HG03565 (cell line): Measurements from ENCODE around the gene RNF38.
"Not testable (repeated sequence)": the region's sequence is repeated elsewhere in the genome, so short reads cannot be mapped to it uniquely, and the experiment has no call there.

ENCODE experiments used
- ATAC-seq: cut with Tn5 transposase; IDR thresholded peaks from one replicate; pipeline ENCODE4 v1.9.1; 2021; ENCODE audit warnings: mild to moderate bottlenecking, moderate library complexity; ENCODE audit not compliant: unreplicated experiment

The RNF38 gene

GRCh38 chr9:36409076-36409475 is 9.0 kb upstream of the RNF38 start:
- ATAC-seq: not testable (repeated sequence)

DNA sequence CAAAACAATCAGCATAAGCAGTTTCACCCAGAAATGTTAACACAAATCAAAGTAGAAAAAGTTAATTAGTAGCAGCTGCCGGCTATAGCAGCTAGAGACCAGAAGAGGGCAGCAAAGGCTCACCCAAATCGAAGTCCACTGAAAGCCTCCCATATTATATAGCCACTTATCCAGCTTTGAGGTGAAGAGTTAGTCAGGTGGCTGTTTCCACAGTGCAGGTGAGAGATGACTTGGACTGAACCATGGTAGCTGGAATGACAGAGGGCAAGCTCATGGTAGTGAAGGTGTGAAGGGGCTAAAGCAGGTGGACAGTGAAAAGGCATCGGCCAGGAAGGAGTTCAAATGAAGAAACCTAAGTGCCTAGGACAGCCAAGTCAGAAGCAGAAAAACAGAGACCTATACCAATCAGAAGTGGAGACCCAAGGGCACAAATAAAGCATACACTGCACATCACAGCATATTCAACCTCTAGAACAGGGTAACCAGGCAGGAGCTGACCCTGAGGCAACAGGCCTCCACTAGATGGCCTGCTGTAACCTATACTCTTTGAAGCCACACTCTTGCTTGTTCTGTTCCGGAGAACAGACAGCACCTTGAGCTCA is 7.2 kb upstream of the RNF38 start:
- no peak for ATAC-seq

GRCh38 chr9:36402536-36402935 is 2.5 kb upstream of the RNF38 start:
- no peak for ATAC-seq

DNA sequence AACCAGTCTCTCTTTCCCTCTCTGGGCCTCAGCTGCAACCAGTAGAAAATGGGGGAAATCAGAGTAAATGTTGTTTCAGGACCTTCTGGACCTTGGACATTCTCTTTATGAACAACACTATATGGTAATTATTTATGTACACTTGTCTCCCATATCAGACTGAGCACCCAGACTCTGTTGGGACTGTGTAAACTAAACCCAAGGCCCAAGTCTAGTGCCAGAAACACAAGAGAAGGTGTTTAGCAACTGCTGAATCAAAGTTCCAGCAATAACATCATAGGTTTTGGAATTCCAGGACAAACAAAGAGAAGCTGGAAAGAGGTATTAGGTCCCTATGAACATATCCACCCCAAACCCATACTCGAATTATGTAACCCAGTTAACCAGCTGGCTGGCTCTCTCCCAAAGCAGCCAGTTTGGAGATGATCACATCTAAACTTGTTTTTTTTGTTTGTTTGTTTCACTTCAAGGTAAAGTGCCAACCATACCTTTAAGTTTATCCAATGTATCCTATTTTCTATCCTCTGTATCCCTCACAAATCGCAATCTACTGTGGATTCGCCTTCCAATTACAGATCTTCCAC is 1.9 kb upstream of the RNF38 start:
- no peak for ATAC-seq

DNA sequence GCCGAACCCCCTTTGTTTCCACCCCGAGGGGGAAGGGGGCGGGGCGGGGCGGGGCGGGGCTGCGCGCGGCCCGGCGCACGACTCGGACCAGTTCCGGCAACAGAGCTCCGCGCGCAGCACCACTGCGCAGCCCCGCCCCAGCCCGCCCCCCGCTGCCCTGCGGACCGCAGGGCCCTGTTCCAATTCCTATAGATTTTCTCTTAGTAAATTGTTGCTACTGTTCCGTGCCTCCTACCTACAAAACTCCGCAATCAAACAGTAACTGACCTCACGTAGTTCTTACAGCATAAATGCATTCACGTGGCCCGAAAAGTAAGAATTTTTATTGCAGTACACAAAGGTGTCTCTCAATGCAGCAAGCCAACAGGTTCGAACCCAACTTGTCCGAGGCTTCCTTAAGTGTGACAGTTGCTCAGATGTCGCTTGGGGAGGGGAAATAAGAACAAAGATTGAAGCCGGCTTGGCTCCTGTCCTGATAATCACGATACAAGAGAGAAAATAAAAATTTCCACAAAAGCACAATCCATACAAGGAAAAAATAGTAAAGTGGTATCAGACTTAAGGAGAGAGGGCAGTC is 1.2 kb upstream of the RNF38 start:
- ATAC-seq: peak; percentile 32

DNA sequence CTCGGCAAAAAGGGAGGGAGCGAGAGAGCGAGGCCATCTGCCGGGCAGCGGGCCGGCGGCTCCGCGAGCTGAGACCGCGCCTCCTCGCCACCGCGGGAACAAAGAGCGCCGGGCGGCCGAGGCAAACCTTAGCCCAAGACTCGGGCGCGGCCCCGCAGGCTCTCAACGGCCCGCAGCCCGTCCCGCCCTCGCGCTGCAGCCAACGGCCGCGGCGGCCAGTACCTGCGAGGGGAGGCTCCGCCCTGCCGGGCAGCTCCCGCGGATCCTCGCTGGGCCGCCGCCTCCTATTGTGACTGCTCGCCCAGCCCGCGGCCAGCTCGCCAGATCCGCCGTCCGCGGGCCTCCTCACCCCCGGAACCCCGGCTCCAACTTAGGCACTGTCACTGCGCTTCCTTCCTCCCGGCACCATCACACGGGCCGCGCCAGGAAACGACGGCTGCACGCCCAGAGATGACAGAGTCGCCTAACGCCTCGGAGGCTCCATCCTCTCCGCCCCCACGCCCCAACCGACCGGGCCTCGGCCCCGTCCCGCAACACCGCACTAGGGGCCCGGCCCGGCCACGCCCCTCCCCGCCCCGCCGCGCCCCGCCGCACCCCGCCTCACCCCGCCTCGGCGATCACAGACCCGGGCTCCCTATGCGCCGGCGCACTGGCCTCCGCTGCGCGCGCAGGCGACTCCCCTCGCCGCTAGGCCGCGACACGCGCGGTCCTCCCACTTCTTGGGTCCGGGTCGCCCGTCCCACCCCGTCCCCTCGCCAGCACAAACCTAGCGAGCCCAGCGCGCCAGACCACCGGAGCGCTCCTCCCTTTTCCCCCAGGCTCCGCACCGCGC is 479 bp upstream of the RNF38 start:
- ATAC-seq: peak; percentile 70

DNA sequence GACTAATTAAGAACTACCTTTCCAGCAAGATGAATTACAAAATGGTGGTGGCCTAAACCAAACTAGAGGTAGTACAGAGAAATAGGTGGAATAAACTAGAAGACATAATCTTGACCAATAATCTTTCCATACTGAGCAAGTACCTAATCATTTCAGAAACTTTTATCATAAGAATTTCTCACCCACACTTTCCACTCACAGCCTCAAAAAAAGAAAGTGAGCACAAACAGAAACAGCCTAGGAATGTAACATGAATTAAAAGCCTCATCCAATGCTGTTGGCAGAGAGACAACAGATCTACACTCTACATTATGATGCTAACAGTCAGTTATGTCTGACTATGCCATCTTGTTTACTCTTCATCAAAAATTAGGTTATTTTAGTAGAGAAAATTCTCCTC is 1.3 kb downstream of the RNF38 start:
- ATAC-seq: no peak

DNA sequence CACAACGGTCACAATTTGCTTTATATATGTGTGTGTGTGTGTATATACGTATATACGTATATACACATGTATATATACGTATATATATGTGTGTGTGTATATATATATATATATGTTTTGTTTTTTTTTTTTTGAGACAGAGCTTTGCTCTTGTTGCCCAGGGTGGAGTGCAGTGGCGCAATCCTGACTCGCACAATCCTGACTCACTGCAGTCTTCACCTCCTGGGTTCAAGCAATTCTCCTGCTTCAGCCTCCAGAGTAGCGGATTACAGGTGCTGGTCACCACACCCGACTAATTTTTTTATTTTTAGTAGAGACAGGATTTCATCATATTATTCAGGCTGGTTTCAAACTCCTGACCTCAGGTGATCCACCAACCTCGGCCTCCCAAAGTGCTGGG is 3.1 kb downstream of the RNF38 start:
- no peak for ATAC-seq

DNA sequence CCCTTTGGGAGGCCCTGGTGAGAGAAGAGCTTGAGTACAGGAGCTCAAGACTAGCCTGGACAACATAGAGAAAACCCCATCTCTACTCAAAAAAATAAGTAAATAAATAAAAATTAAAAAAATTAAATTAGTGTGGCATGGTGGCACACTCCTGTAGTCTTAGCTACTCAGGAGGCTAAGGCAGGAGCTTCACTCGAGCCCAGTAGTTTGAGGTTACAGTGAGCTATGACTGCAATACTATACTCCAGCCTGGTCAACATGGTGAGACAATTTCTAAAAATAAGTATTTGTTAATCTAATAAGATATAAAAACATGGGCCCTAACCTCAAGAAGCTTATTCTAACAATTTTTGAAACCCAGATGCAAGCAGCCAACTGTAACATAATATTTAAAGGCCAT is 7.6 kb downstream of the RNF38 start:
- no peak for ATAC-seq

DNA sequence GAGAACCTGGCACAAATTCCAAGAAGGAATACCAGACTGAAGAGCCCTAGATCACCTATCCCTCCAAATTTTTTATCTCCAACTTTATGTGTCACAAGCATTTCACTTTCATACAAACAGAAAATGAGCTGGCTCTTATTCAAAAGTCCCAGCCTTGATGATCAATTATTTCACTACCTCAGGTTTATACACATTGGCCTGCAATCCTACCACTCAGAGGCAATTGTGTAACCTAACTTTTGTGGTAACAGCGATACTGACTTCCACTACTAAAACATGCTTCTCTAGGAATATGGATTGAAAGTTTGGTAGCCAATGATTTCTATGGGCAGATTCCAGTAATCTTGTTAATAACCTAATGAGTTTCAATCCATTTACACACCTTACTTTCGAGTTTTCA is 10.5 kb downstream of the RNF38 start:
- no peak for ATAC-seq

- ATAC-seq: not testable (repeated sequence)
Observed at GRCh38 chr9:36386396-36386965, 13.6 kb downstream of the RNF38 start.

DNA sequence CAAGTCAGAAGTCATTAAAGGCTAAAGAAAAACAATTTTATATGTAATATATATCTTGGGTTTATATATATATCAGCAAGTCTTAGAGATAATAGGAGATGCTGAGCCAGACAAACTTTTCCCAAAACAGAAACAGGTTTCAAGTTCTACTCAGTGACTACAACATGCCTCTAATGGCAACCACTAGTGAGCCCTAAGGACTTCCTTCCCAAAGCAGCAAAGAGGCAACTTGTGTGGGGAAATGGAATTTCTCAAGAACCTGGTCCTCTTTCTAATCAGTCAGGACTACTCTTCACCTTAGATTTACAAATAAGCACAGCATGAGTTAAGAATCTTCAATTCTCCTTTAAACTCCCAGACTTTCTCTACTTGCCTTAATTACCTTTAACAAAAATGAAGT is 17.6 kb downstream of the RNF38 start:
- ATAC-seq: no peak

- ATAC-seq: no peak
Observed at GRCh38 chr9:36364577-36364976, 35.5 kb downstream of the RNF38 start.

DNA sequence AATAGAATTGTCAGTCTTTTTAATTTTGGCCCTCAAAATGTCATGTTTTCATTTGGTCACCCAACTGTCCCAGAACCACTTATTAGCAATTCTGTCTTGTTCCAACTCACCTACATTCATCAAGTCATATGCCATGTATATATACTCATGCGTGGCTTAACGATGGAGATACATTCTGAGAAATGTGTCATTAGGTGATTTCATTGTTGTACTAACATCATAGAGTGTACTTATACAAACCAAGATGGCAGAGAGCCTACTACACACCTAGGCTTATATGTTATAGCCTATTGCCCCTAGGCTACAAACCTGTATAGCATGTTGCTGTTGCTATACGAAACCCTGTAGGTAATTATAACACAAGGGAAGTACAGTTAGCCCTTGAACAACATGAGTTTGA is 36.6 kb downstream of the RNF38 start:
- no peak for ATAC-seq

GRCh38 chr9:36358486-36358885 is 41.6 kb downstream of the RNF38 start:
- ATAC-seq: no peak

DNA sequence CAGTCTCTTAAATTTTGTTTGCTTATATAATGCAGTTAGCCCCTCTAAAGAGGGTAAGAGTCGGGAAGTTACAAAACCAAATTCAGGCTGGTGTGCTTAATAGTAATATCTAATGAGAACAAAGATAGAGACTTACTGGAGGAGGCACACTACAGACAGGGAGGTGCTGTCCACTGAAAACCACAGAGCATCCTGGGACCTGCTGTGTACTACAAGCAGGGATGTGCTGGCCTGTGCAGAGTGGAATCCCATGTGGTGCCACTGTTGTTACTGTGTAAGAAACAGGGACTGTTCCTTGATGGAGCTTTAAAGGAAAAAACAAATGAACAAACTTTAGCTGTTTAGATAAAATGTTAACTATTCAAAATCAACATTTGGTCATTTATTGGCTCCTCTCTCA is 42.4 kb downstream of the RNF38 start:
- no peak for ATAC-seq

- ATAC-seq: no peak
Observed at GRCh38 chr9:36346569-36346968, 53.5 kb downstream of the RNF38 start.

GRCh38 chr9:36345103-36345846 is 54.8 kb downstream of the RNF38 start:
- no peak for ATAC-seq

DNA sequence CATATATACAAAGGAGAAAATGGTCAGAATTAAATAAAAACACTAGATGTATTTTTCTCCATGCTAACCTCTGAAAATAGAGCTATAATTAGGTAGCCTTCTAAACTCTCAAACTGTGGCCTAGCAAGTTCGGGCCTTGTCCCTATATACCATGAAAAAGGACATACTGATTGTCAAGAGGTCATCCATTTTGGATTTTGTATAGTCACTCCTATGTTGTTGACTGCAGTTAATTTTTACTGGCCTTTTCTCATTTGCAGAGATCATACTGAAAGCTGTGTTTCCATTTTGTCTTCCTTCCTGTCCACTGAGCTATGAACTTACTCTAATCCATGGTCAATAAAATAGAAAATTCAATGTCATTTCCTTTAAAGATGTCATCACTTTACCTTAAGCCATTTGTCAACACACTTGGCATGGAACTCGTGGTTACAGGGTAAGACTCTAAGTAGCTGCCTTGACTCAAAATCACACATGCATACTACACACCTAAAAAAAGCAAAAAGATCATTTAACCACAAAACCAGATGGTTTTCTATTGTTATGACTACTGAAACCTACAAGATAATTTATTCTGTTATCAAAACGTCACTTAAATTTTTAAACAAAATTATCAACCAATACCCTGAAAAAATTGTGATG is 58.0 kb downstream of the RNF38 start:
- ATAC-seq: peak; percentile 59

DNA sequence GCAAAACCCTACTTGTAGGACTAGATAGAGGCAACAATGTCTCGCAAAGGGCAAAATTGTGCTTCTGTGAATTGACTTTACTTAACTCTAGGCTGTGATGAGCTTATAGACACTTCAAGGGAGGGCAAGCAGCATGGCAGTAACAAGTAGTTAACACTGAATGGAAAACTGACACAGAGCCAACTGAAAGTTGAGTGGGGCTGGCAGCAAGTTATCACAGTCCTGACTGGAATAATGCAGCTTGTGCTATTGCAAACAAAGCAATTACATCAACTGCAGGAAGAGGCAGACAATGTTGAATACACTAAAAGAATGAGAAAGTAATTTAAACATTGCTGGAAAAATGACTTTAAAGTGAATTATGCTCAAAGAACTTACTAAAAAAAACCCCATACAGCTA is 62.2 kb downstream of the RNF38 start:
- ATAC-seq: no peak
